Activated CD4-positive, alpha-beta T cell treated with anti-CD3 and anti-CD28 coated beads, Interleukin-2, amount 50 U/mL, for 48 hours (primary cell): ENCODE data around the gene SPRR2D.
"Not testable (repeated sequence)": the region's sequence is repeated elsewhere in the genome, so short reads cannot be mapped to it uniquely, and the experiment has no call there.

Experiments
- DNase-seq, 2 experiments: peaks; one replicate each; pipeline ENCODE4 v3.0.0-alpha.2; 2020

The SPRR2D gene

GRCh38 chr1:153040950-153041631 is at the start of gene SPRR2D:
Gene SPRR2D (minus strand): TSS chr1:153041120. CDS start chr1:153040346, 774 bp downstream.
- DNase-seq, result no peak

- no peak for DNase-seq
Observed at GRCh38 chr1:153087652-153088051, 46.7 kb upstream of the SPRR2D start.

GRCh38 chr1:153081736-153082135 is 40.8 kb upstream of the SPRR2D start:
- no peak for DNase-seq

- DNase-seq, result no peak
Observed at GRCh38 chr1:153072806-153073726, 32.1 kb upstream of the SPRR2D start.

GRCh38 chr1:153071511-153071910 is 30.6 kb upstream of the SPRR2D start, which contains the start of gene SPRR2B:
Gene SPRR2B (minus strand): TSS chr1:153071611. CDS start chr1:153070839, 772 bp downstream.
- DNase-seq, result no peak

GRCh38 chr1:153070243-153070642 is 29.3 kb upstream of the SPRR2D start:
- no peak for DNase-seq

- DNase-seq, result no peak
Observed at GRCh38 chr1:153058826-153059784, 18.2 kb upstream of the SPRR2D start.

- no peak for DNase-seq
Observed at GRCh38 chr1:153058154-153058553, 17.2 kb upstream of the SPRR2D start.

- no peak for DNase-seq
Observed at GRCh38 chr1:153057375-153057774, 16.5 kb upstream of the SPRR2D start, which contains the start of gene SPRR2A. Gene SPRR2A (minus strand): TSS chr1:153057512. CDS start chr1:153056735, 777 bp downstream.

GRCh38 chr1:153056111-153056510 is 15.2 kb upstream of the SPRR2D start:
- not testable (repeated sequence) for DNase-seq

- no peak for DNase-seq
Observed at GRCh38 chr1:153049211-153049610, 8.3 kb upstream of the SPRR2D start.

- DNase-seq, result no peak
Observed at GRCh38 chr1:153035211-153035610, 5.7 kb downstream of the SPRR2D start.

- DNase-seq, result no peak
Observed at GRCh38 chr1:153032677-153033308, 8.1 kb downstream of the SPRR2D start.

- no peak for DNase-seq
Observed at GRCh38 chr1:153032073-153032472, 8.8 kb downstream of the SPRR2D start.

GRCh38 chr1:153030895-153031294 is 10.0 kb downstream of the SPRR2D start, which contains the start of gene SPRR1B:
Gene SPRR1B (plus strand): TSS chr1:153031203. CDS start chr1:153032346, 1,143 bp downstream.
- no peak for DNase-seq

- no peak for DNase-seq
Observed at GRCh38 chr1:153028766-153029165, 12.2 kb downstream of the SPRR2D start.

- DNase-seq, result no peak
Observed at GRCh38 chr1:153025797-153026196, 15.1 kb downstream of the SPRR2D start.

GRCh38 chr1:153024413-153024812 is 16.5 kb downstream of the SPRR2D start:
- DNase-seq, result no peak

- DNase-seq, result no peak
Observed at GRCh38 chr1:153023109-153023508, 17.8 kb downstream of the SPRR2D start.

- DNase-seq, result not testable (repeated sequence)
Observed at GRCh38 chr1:153022340-153022739, 18.6 kb downstream of the SPRR2D start.

GRCh38 chr1:153021829-153022228 is 19.1 kb downstream of the SPRR2D start:
- DNase-seq, result not testable (repeated sequence)

- DNase-seq, result not testable (repeated sequence)
Observed at GRCh38 chr1:153011235-153011758, 29.6 kb downstream of the SPRR2D start.
